NCI-H146 treated with DMSO at 0.1 percent for 48 hours (cell line): ENCODE results near the gene SNRK.

Experiments
- DNase-seq: peaks from one replicate; lab custom pipeline; 2025; ENCODE audit not compliant: unreplicated experiment; lab: John Stamatoyannopoulos, UW

Gene SNRK

DNA sequence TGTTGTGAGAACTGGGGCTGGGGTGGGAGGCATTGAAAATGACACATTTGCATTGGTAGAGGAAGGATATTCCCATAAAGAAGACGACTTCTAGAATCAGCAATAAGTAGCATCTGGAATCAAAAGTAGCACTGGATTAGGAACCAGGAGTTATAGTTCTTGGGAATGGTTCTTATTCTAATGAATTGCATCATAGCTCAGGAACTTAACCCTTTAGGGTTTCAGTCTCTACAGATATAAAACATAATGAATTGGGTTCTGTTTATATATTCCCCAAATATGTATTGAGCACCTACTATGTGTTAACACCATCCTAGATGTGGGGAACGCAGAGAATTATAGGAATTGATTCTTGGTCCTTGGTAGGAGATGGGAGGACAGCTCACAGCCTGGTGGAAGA is 16.3 kb upstream of the SNRK start:
- DNase-seq = no peak

DNA sequence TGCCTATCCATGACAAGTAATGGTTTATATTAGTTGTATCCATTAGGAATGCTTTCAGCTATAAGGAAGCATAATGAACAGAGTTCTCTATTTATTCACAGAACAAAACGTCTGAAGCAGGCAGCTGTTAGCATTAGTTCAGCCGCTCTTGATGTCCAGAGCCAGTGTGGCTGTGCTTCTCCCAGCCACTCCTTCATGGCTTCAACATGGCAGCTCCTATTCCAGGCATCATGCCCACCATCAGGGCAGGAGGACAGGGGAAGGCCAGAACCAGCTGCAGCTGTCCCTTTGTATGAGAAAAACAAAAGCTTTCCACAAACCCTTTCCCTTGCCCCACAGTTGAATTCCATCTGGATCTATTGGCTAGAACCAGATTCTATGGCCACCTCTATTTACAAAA is 12.9 kb upstream of the SNRK start:
- DNase-seq = no peak

- DNase-seq = no peak
Measured at GRCh38 chr3:43279082-43279481, 7.3 kb upstream of the SNRK start.

DNA sequence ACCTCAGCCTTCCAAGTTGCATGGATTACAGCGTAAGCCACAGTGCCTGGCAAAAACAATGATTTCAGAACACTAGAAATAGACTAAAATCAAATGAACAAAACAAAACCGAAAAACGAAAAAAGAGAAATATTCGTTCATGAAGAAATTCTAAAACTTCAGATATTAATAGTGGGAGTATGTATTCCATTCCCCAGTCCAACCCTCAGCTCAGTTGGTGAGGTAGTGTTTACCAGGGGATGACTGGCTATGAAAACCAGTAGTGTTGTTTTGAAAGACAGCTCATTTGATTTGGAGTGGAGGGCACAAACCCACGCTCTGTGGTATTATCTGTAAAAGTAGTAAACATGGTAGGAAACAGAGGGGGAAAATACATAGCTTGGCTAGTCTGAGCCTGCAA is 6.8 kb upstream of the SNRK start:
- DNase-seq = no peak

GRCh38 chr3:43281020-43281419 is 5.3 kb upstream of the SNRK start:
- DNase-seq = no peak

- DNase-seq = no peak
Measured at GRCh38 chr3:43284171-43284570, 2.2 kb upstream of the SNRK start.

DNA sequence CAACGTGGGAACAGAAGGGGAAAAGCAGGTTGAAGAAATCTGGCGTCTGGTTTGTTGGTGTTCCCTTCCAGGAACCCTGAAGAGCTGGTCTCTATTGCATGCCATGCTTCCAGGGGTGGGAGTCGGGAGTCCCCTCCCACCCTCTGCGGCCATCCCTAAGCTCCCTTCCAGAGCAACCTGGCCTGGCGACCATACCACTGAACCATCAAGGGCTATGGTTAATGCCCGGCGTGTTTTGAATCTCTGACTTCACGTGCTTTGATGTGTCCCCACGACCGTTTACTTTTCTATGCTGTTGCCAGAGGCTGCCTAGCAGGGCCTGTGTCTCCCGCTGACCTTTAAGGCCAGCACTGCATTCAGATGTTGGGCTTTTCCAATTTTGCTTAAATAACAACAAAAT is 696 bp upstream of the SNRK start:
- no peak for DNase-seq

- DNase-seq = peak; percentile 2
Measured at GRCh38 chr3:43286841-43287499, 630 bp downstream of the SNRK start.

GRCh38 chr3:43287500-43287873 is 1.1 kb downstream of the SNRK start:
- no peak for DNase-seq

- DNase-seq = no peak
Measured at GRCh38 chr3:43288366-43288765, 2.0 kb downstream of the SNRK start.

DNA sequence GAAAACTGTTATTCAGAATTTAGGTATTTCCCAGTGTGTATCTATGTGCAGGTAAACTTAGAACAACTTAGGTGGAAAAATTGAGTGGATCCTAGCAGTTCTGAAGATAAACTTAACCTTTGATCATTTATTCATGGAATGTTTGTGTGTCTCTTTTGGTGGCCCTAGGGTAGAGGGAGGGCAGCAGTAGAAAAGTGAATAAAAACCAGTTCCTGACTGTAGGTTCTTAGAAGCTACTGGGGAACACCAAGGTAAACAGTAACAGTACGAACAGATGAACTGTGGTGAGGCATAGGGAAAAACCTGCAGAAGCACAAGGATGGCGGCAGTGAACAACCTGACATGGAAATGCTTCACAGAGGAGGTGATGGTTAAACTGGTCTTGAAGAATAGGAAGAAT is 2.5 kb downstream of the SNRK start:
- no peak for DNase-seq

- DNase-seq = no peak
Measured at GRCh38 chr3:43289401-43289800, 3.1 kb downstream of the SNRK start.

DNA sequence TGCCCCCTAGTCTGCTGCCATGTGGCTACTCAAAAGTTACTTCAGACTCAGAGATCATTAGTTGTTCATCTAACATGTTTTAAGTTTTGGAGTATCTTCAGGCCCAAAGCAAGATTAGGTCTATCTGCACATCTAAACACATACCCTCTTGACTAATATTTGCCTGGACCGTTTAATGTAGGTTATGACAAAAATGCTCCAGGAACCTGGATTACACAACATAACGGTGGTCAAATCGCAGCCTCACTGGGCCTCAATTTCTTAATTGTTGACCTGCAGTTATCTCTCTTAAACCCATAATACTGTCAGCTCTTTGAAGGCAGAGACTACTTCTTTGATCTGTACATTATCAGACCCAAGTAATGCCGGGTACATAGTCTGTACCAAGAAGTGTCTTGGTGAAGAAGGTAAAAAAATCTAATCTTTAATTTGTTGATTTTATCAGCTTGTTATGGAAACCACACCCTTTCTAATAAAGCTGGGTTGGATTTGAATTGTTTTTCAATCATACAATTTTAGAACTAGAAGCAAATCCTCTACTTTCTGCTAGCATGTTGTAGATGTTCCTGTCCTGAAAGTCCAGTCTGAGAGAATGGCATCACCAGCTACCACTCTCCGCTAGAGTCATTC is 3.6 kb downstream of the SNRK start:
- no peak for DNase-seq

DNA sequence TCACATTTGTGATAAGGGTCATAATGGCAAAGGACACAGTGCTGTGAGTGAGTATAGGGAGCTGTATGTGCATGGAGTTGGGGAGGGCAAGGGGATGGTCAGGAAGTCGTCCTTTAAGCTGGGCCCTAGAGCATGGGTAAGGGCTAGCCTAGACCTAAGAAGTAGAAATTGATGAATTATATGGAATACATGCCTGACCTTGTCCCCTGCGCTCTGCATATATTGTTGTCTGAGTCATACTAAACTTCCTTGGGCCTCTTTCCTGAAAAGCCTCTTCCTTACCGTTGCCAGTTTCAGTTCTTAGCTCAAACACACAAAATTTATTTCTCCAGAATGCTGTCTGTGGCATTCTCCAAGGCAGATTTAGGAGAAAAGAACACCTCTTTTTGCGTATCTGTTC is 4.6 kb downstream of the SNRK start:
- no peak for DNase-seq

DNA sequence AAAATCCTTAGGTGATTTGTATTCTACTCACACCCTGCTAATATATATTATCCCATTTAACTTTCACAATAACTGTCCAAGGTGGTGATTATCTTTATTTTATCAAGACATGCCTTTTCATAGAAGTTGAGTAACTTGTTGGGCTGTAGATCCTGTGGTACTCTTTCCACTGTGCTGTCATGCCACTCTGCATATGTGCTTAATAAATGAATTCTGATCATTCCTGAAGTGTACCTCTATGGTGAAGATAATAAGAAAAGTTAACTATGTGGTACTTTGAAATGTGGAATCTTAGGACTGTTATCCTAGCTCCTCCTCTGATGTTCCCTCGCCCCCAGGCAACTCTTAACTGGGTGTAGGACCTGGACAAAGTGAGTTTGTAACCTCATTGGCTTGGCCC is 5.2 kb downstream of the SNRK start:
- no peak for DNase-seq

GRCh38 chr3:43294975-43295374 is 8.6 kb downstream of the SNRK start:
- DNase-seq = no peak

GRCh38 chr3:43296565-43296964 is 10.2 kb downstream of the SNRK start:
- no peak for DNase-seq

- no peak for DNase-seq
Measured at GRCh38 chr3:43298292-43298691, 12.0 kb downstream of the SNRK start.

- no peak for DNase-seq
Measured at GRCh38 chr3:43298761-43299160, 12.4 kb downstream of the SNRK start.

- DNase-seq = no peak
Measured at GRCh38 chr3:43302116-43302880, 16.0 kb downstream of the SNRK start.

GRCh38 chr3:43304126-43304525 is 17.8 kb downstream of the SNRK start:
- no peak for DNase-seq

- DNase-seq = no peak
Measured at GRCh38 chr3:43307226-43307625, 20.9 kb downstream of the SNRK start.
